H9 (cell line): ENCODE data around the gene DNAJC7. TPM values are rescaled to one million over a fixed set of nuclear protein-coding genes. Genes with fewer than 3 reads are reported as not detected.
A peak's percentile ranks its signal among the peaks of the same experiment; 100 is the strongest.

Source experiments
- DNase-seq: peaks from one replicate; pipeline ENCODE4 v3.0.0-alpha.2; 2017
- H2AFZ ChIP-seq: one replicate; pipeline ENCODE4 v1.6.1; 2013; ENCODE audit warnings: mild to moderate bottlenecking, low read length, control low read depth, moderate library complexity
- H2AK5ac ChIP-seq: 2 replicates; pipeline ENCODE4 v1.6.1; 2013; ENCODE audit warnings: low read length, control low read depth, mixed read lengths; ENCODE audit not compliant: insufficient read length
- H2BK120ac ChIP-seq: one replicate; pipeline ENCODE4 v1.6.1; 2013; ENCODE audit warnings: low read depth, mild to moderate bottlenecking, low read length, control low read depth, inconsistent platforms; ENCODE audit not compliant: poor library complexity, severe bottlenecking
- H2BK12ac ChIP-seq: 2 replicates; pipeline ENCODE4 v1.6.1; 2013; ENCODE audit warnings: low read length, control low read depth, mixed read lengths, low read depth; ENCODE audit not compliant: insufficient read length
- H2BK15ac ChIP-seq: 2 replicates; pipeline ENCODE4 v1.6.1; 2013; ENCODE audit warnings: low read depth, low read length, control low read depth
- H2BK20ac ChIP-seq: one replicate; pipeline ENCODE4 v1.6.1; 2013; ENCODE audit warnings: low read depth, mild to moderate bottlenecking, low read length, control low read depth, inconsistent platforms; ENCODE audit not compliant: poor library complexity, severe bottlenecking
- H2BK5ac ChIP-seq: 2 replicates; pipeline ENCODE4 v1.6.1; 2013; ENCODE audit warnings: low read length, control low read depth, mixed read lengths; ENCODE audit not compliant: insufficient read length
- H3K14ac ChIP-seq: 2 replicates; pipeline ENCODE4 v1.6.1; 2013; ENCODE audit warnings: low read length, control low read depth; ENCODE audit not compliant: insufficient read depth
- H3K18ac ChIP-seq: 2 replicates; pipeline ENCODE4 v1.6.1; 2013; ENCODE audit warnings: low read depth, mild to moderate bottlenecking, mixed read lengths, low read length, control low read depth; ENCODE audit not compliant: insufficient read length
- H3K23ac ChIP-seq: 2 replicates; pipeline ENCODE4 v1.6.1; 2013; ENCODE audit warnings: low read length, control low read depth, mixed read lengths, low read depth; ENCODE audit not compliant: insufficient read length
- H3K23me2 ChIP-seq: 2 replicates; pipeline ENCODE4 v1.6.1; 2013; ENCODE audit warnings: low read depth, mild to moderate bottlenecking, mixed read lengths, low read length, control low read depth; ENCODE audit not compliant: insufficient read length, poor library complexity, severe bottlenecking
- H3K27ac ChIP-seq: 2 replicates; pipeline ENCODE4 v1.5.1; 2013; ENCODE audit warnings: low read length, control low read depth, mixed read lengths, low read depth; ENCODE audit not compliant: insufficient read length
- H3K27me3 ChIP-seq: 2 replicates; pipeline ENCODE4 v1.6.1; 2013; ENCODE audit warnings: low read length, control low read depth, inconsistent platforms; ENCODE audit not compliant: insufficient read depth
- H3K4ac ChIP-seq: 2 replicates; pipeline ENCODE4 v1.6.1; 2013; ENCODE audit warnings: low read depth, mild to moderate bottlenecking, control low read depth, inconsistent platforms, low read length, moderate library complexity
- H3K4me1 ChIP-seq: 2 replicates; pipeline ENCODE4 v1.6.1; 2013; ENCODE audit warnings: low read length, control low read depth, inconsistent platforms; ENCODE audit not compliant: insufficient read depth
- H3K4me2 ChIP-seq: 2 replicates; pipeline ENCODE4 v1.6.1; 2013; ENCODE audit warnings: low read length, control low read depth, mixed read lengths; ENCODE audit not compliant: insufficient read length, insufficient read depth
- H3K56ac ChIP-seq: 2 replicates; pipeline ENCODE4 v1.6.1; 2013; ENCODE audit warnings: low read depth, mild to moderate bottlenecking, mixed read lengths, low read length, control low read depth; ENCODE audit not compliant: insufficient read length
- H3K79me1 ChIP-seq: 2 replicates; pipeline ENCODE4 v1.6.1; 2013; ENCODE audit warnings: low read depth, mild to moderate bottlenecking, moderate library complexity, low read length, control low read depth, inconsistent platforms; ENCODE audit not compliant: insufficient read depth, poor library complexity, severe bottlenecking
- H3K79me2 ChIP-seq: 2 replicates; pipeline ENCODE4 v1.6.1; 2013; ENCODE audit warnings: low read length, control low read depth, inconsistent platforms; ENCODE audit not compliant: insufficient read depth
- H3K9ac ChIP-seq: 2 replicates; pipeline ENCODE4 v1.6.1; 2013; ENCODE audit warnings: low read length, control low read depth, mixed read lengths; ENCODE audit not compliant: insufficient read length; ENCODE audit errors: extremely low read depth
- H3K9me3 ChIP-seq: one replicate; pipeline ENCODE4 v1.6.1; 2013; ENCODE audit warnings: low read depth, low read length, inconsistent platforms; ENCODE audit not compliant: control insufficient read depth
- H3T11ph ChIP-seq: one replicate; pipeline ENCODE4 v1.6.1; 2013; ENCODE audit warnings: mild to moderate bottlenecking, low read length, control low read depth, inconsistent platforms
- H4K20me1 ChIP-seq: one replicate; pipeline ENCODE4 v1.6.1; 2013; ENCODE audit not compliant: control insufficient read depth, insufficient read length, insufficient read depth
- H4K5ac ChIP-seq: 2 replicates; pipeline ENCODE4 v1.6.1; 2013; ENCODE audit warnings: low read depth, mild to moderate bottlenecking, mixed read lengths, low read length, control low read depth; ENCODE audit not compliant: insufficient read length
- H4K8ac ChIP-seq: replicated peaks from 2 replicates; pipeline ENCODE4 v1.6.1; 2013; ENCODE audit warnings: low read length, control low read depth, mixed read lengths, low read depth; ENCODE audit not compliant: insufficient read length
- H4K91ac ChIP-seq: 2 replicates; pipeline ENCODE4 v1.6.1; 2013; ENCODE audit warnings: low read depth, mild to moderate bottlenecking, moderate library complexity, mixed read lengths, low read length, control low read depth; ENCODE audit not compliant: insufficient read length
- H3K27ac Mint-ChIP-seq, 3 experiments: 2 replicates in 2 of 3; 3 replicates in 1 of 3; pipeline ENCODE4 v1.8.0; 2020 to 2021; ENCODE audit warnings: mixed read lengths in 3 of 3, mild to moderate bottlenecking in 1 of 3, moderate library complexity in 1 of 3
- H3K27me3 Mint-ChIP-seq: 2 replicates; pipeline ENCODE4 v1.8.0; 2021; ENCODE audit warnings: low read depth, mild to moderate bottlenecking, moderate library complexity, mixed read lengths
- H3K36me3 Mint-ChIP-seq, 3 experiments: 2 replicates in 2 of 3; 3 replicates in 1 of 3; pipeline ENCODE4 v1.8.0; 2020 to 2021; ENCODE audit warnings: low read depth in 3 of 3, mixed read lengths in 3 of 3; ENCODE audit not compliant: insufficient read depth in 1 of 3
- H3K4me1 Mint-ChIP-seq, 2 experiments: 2 replicates each; pipeline ENCODE4 v1.8.0; 2020; ENCODE audit warnings: mixed read lengths in 2 of 2
- H3K4me3 Mint-ChIP-seq, 2 experiments: 2 replicates in 1 of 2; 3 replicates in 1 of 2; pipeline ENCODE4 v1.8.0; 2020 to 2021; ENCODE audit warnings: mild to moderate bottlenecking in 2 of 2, mixed read lengths in 2 of 2, moderate library complexity in 1 of 2
- H3K9me3 Mint-ChIP-seq, 2 experiments: 2 replicates in 1 of 2; 3 replicates in 1 of 2; pipeline ENCODE4 v1.8.0; 2020; ENCODE audit warnings: mild to moderate bottlenecking in 2 of 2, mixed read lengths in 2 of 2, moderate library complexity in 1 of 2
- CTCF ChIP-seq: fragments of 200-600 bp; sonication (generic); conservative IDR thresholded peaks from 3 replicates; pipeline ENCODE4 v1.8.0; 2021; ENCODE audit warnings: antibody characterized with exemption, mild to moderate bottlenecking
- WGBS: extraction: QIAGEN DNeasy Blood & Tissue Kit; methylation state at CpG from one replicate; pipeline ENCODE4 v1.1.7; 2013; ENCODE audit warnings: missing lambda C conversion rate, low lambda C conversion rate, mixed read lengths; ENCODE audit not compliant: insufficient read length; ENCODE audit errors: extremely low coverage; 5-methylcytosine and 5-hydroxymethylcytosine counted together
- total RNA-seq: library from RNA; stranded (reverse); gene quantifications from 2 replicates; pipeline ENCODE4 v1.2.1, GENCODE V29; 2021

Gene DNAJC7
- total RNA-seq, 1 experiment from 2014 or later, result 141 TPM

DNA sequence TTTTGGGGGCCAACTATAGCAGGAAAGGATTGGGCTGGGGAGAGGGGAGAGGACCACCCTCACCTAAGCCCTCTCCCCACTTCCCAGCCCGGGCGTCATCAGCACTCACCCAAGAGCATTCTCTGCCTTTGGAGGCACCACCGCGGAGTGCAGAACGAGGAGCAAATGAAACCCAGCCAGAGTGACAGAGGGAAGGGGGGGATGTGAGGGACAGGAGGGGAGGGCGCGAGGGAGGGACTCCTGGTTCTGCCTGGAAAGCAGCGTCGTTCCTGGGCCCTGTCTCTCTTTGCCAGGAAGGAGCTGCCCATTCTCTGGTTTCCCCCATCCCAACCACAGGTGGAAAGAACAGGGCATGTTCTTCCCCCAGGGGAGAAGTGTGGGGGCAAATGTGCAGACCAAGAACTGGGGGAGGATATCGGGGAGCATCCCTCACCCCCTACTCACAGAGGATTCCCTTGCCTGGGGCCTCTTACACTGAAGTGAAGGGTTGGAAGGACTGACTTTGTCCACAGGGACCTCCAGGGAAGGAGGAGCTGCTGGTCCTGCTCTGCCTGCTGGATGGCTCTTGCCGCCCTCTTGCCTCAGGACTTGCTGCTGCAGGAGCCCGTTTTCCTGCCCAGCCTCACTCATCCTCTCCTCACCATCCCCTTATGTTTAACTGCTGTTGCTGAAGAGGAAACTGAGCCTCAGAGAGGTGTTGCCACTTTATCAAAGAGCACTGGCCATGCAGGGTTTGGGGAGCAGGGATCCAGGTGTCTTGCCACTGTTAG lies 36.7 kb upstream of the DNAJC7 start:
- H3K27me3 ChIP-seq, result no peaks in the 10 kb centered on the region
- H2BK5ac ChIP-seq, result no peak overlapping the region
- Mint-ChIP-seq H3K9me3 (no peaks in the 10 kb centered on the region; a peak in 1 of 5 replicates), H3K27ac (no peak overlapping the region), H3K36me3 (no peaks in the 10 kb centered on the region; a peak in 1 of 7 replicates), H3K4me1 (peaks cover 49 to 70% of the 10 kb centered on the region in 2 experiments), H3K27me3 (peaks cover 30% of the 10 kb centered on the region), H3K4me3 (0 out of 5 replicates have a peak overlapping the region, but pooled peaks of 1 of the 2 experiments have one; percentile 26)
- no peak overlapping the region for H3K27ac ChIP-seq
- no peak overlapping the region for H3K9ac ChIP-seq
- H4K91ac ChIP-seq, result no peak overlapping the region
- WGBS, result no CpG with 5 or more reads among the region's 12 CpGs
- H3K23ac ChIP-seq, result no peak overlapping the region
- DNase-seq, result peak; percentile 30
- no peak overlapping the region for H4K5ac ChIP-seq
- H3K56ac ChIP-seq, result no peak overlapping the region
- H2AFZ ChIP-seq, result no peak overlapping the region
- no peak overlapping the region for H3K4ac ChIP-seq
- no peak overlapping the region for H4K8ac ChIP-seq
- H2AK5ac ChIP-seq, result no peak overlapping the region
- H3K4me2 ChIP-seq, result no peak overlapping the region
- no peak for TF ChIP-seq CTCF
- H4K20me1 ChIP-seq, result no peaks in the 10 kb centered on the region
- no peaks in the 10 kb centered on the region for H3K79me2 ChIP-seq
- no peaks in the 10 kb centered on the region for H3K9me3 ChIP-seq
- H3K23me2 ChIP-seq, result peaks cover 9% of the 10 kb centered on the region
- H3K4me1 ChIP-seq, result peaks cover 9% of the 10 kb centered on the region; the same call in 1 of the 2 replicates
- H2BK12ac ChIP-seq, result no peak overlapping the region
- H2BK120ac ChIP-seq, result no peak overlapping the region
- H2BK15ac ChIP-seq, result no peak overlapping the region
- H3K14ac ChIP-seq, result no peak overlapping the region
- no peak overlapping the region for H2BK20ac ChIP-seq
- no peak overlapping the region for H3T11ph ChIP-seq
- no peak overlapping the region for H3K18ac ChIP-seq
- H3K79me1 ChIP-seq, result no peaks in the 10 kb centered on the region
